Measurements from ENCODE around the gene WDR12.
"Not testable (repeated sequence)": the region's sequence is repeated elsewhere in the genome, so short reads cannot be mapped to it uniquely, and the experiment has no call there.

WDR12 gene

GRCh38 chr2:202932425-202933138 is 21.1 kb upstream of the WDR12 start:
- no peaks in the 10 kb centered on the region for H3K36me3 ChIP-seq (ENCODE audit: control insufficient read depth, insufficient read depth, low read length)
- no peak overlapping the region for H3K4me3 ChIP-seq (replicated peaks; ENCODE audit: low read depth, low read length)
- TF ChIP-seq CTCF (IDR thresholded peaks at IDR 0.05; ENCODE audit: insufficient read depth, low read length, poor library complexity, severe bottlenecking), result no peak
- H3K27me3 ChIP-seq (replicated peaks; ENCODE audit: control insufficient read depth, insufficient read depth, low read length), result no peaks in the 10 kb centered on the region
- no peak for DNase-seq (ENCODE audit: extremely low read depth, insufficient read length)

DNA sequence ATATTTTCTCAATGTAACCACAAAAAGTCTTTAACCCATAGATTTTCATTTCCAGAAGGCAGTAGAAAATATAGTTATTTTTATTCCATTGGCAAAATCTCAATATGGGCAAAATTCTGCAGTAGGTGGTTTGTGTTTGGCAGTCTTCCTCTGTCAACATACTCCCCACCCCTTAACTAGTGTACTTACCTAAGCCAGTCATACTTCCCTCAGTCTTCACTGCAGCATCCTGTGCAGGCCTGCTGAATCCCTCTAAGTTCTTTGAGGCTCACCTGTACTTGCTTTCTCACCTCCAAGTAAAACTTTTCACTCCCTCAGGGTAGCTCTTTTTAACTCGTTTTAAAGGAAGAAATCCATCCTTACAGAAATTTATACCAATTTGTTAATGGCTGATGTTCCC is 7.4 kb upstream of the WDR12 start:
- no peak overlapping the region for H3K4me3 ChIP-seq (replicated peaks; ENCODE audit: low read depth, low read length)
- H3K36me3 ChIP-seq (ENCODE audit: control insufficient read depth, insufficient read depth, low read length), result no peaks in the 10 kb centered on the region
- TF ChIP-seq CTCF (IDR thresholded peaks at IDR 0.05; ENCODE audit: insufficient read depth, low read length, poor library complexity, severe bottlenecking), result no peak
- H3K27me3 ChIP-seq (replicated peaks; ENCODE audit: control insufficient read depth, insufficient read depth, low read length), result no peaks in the 10 kb centered on the region
- no peak for DNase-seq (ENCODE audit: extremely low read depth, insufficient read length)

DNA sequence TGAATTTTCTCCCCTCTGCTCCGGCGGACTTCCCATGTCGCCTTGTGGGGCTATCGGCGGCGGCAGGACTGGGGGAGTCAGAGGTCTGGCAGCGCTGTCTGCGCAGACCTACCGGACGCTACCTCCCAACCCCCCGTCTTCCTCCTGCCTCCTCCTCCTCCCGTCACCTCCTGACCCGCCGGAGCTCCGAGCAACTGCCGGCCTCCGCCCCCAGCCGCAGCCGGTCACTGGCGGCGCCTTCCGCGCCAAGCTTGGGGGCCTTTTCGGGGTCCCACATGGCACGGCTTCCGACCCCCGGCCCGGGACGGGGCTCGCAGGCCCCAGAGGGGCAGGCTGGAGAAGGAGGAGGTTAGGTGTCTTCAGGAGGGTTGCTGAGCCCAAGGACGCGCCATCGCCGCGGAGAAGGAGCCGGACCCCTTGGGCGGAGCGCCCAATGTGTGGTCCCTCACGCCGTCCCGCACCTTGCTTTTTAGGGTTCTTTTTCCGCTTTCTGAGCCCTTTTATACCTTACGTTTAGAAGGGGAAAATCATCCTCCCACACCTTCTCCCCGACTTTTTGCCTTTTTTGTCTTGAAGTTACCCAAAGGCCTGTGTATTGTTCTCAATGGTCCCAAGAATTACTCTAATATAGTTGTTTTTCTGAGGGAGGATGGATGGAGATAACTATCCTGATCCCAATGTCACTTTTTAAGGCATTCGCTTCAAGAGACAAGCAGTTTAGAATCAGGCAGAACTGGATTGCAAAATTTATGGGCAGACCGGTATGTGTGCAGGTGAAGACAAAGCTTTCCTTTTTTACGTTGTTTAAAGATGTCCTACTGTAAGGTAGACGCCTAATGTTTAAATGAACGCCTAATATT is 1.1 kb upstream of the WDR12 start:
- H3K4me3 ChIP-seq (replicated peaks; ENCODE audit: low read depth, low read length), result peak overlapping the region; percentile 77
- H3K36me3 ChIP-seq (ENCODE audit: control insufficient read depth, insufficient read depth, low read length); H3K27me3 ChIP-seq (replicated peaks; ENCODE audit: control insufficient read depth, insufficient read depth, low read length): not testable (repeated sequence)
- DNase-seq (ENCODE audit: extremely low read depth, insufficient read length), result peak; percentile 9

- DNase-seq (ENCODE audit: extremely low read depth, insufficient read length), result no peak
- TF ChIP-seq CTCF (IDR thresholded peaks at IDR 0.05; ENCODE audit: insufficient read depth, low read length, poor library complexity, severe bottlenecking), result no peak
- Histone ChIP-seq H3K36me3 (ENCODE audit: control insufficient read depth, insufficient read depth, low read length) (no peaks in the 10 kb centered on the region), H3K27me3 (replicated peaks; ENCODE audit: control insufficient read depth, insufficient read depth, low read length) (no peaks in the 10 kb centered on the region), H3K4me3 (replicated peaks; ENCODE audit: low read depth, low read length) (peak overlapping the region; percentile 77)
These were observed 316 bp downstream of the WDR12 start for GRCh38 chr2:202911203-202911511.

GRCh38 chr2:202910698-202911097 is 775 bp downstream of the WDR12 start:
- no peaks in the 10 kb centered on the region for H3K27me3 ChIP-seq (replicated peaks; ENCODE audit: control insufficient read depth, insufficient read depth, low read length)
- no peak for TF ChIP-seq CTCF (IDR thresholded peaks at IDR 0.05; ENCODE audit: insufficient read depth, low read length, poor library complexity, severe bottlenecking)
- H3K4me3 ChIP-seq (replicated peaks; ENCODE audit: low read depth, low read length), result peak overlapping the region; percentile 77
- no peak for DNase-seq (ENCODE audit: extremely low read depth, insufficient read length)
- H3K36me3 ChIP-seq (ENCODE audit: control insufficient read depth, insufficient read depth, low read length), result no peaks in the 10 kb centered on the region

DNA sequence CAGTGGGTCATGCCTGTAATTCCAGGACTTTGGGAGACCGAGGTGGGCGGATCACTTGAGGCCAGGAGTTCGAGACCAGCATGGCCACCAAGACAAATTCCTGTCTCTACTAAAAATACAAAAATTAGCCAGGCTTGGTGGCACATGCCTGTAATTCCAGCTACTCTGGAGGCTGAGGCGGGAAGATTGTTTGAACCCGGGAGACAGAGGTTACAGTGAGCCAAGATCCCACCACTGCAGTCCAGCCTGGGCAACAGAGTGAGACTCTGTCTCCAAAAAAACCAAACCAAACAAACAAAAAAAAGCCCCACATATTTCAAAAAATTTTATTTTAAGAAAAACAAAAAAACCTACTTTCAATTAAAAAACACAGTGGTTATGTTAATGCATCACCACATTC is 1.2 kb downstream of the WDR12 start:
- H3K4me3 ChIP-seq (replicated peaks; ENCODE audit: low read depth, low read length), result peak overlapping the region; percentile 77
- H3K36me3 ChIP-seq (ENCODE audit: control insufficient read depth, insufficient read depth, low read length); DNase-seq (ENCODE audit: extremely low read depth, insufficient read length); H3K27me3 ChIP-seq (replicated peaks; ENCODE audit: control insufficient read depth, insufficient read depth, low read length): not testable (repeated sequence)
